HG03280 (cell line): Measurements from ENCODE around the gene CCNO.

Source experiments
- ATAC-seq: cut with Tn5 transposase; IDR thresholded peaks from one replicate; pipeline ENCODE4 v1.9.1; 2021; ENCODE audit warnings: mild to moderate bottlenecking, moderate library complexity; ENCODE audit not compliant: unreplicated experiment

Gene CCNO

DNA sequence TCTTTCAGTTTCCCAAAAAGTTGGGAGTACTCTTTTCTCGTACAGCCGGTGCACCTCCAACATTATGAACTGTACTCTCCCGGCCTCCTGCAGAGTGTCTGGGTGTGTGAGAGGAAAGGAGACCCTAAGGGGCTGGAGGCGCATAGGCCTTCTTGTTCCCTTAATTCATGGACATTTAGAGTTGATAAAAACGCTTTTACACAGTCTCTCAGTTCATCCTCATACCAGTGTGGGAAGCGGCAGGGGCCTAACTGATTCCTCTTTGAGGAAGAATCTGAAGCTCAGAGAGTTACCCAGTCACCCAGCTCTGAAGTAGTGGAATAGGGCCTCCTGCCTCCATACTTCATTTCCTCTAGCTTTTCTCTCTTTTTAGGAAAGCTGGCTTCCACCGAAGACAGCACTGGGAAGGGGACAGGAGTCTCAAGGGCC is 9.6 kb downstream of the CCNO start:
- no peak for ATAC-seq

- ATAC-seq, result no peak
Observed at GRCh38 chr5:55222985-55223811, 10.2 kb downstream of the CCNO start.

- ATAC-seq, result no peak
Observed at GRCh38 chr5:55222092-55222984, 11.1 kb downstream of the CCNO start.

DNA sequence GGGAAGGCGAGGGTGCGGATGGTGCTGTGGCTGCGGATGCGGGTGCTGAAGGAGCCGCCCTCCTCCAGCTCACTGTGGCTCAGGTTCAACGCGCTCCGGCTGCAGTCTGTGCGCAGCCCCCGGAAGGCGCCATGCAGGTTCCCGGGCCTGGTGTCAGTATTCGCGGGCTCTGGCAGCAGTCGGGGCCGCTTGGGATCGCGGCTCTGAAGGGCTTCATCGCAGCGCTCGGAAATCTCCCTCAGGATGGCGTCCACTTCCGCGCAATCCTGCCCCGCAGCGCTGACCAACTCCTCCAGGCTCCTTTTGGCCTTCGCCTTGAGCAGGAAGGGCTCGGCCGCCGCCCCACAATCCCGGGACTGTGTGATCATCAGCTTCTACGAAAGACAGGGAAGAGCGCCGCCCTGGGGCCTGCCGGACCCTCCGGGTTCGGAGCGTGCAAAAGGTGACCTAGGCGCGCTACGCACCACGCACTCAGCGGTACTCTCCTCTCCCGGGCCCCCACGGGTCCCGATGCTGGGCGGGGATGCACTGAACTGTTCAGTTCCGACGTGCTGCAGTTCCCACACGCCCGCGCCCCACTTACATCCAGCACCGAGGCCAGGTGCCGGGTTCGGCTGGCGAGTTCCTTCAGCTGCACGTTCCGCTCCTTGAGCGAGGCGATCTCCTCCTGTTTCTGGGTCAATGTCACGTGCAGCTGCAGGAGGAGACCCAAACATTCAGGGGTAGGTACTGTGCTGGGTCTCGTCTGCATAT is 12.8 kb downstream of the CCNO start:
- ATAC-seq, result no peak

- no peak for ATAC-seq
Observed at GRCh38 chr5:55219770-55220169, 13.6 kb downstream of the CCNO start.

DNA sequence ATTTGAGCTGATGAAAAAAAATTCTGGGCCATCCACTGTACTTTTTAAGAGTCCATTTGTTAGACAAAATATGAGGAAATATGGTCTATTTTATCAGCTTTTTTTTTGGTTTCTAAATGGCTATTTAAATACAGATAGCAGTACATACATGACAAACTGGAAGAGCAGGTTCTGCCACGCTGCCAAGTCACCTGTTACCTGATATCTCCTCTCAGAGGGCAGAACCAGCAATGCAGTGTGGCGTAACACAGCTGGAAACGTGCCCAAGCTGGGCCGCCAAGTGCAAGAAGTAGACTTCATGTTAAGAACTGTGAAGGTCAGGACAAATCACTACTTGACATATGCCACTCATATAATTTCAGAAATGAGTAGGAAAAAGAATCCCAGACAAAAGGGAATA is 14.4 kb downstream of the CCNO start:
- no peak for ATAC-seq

DNA sequence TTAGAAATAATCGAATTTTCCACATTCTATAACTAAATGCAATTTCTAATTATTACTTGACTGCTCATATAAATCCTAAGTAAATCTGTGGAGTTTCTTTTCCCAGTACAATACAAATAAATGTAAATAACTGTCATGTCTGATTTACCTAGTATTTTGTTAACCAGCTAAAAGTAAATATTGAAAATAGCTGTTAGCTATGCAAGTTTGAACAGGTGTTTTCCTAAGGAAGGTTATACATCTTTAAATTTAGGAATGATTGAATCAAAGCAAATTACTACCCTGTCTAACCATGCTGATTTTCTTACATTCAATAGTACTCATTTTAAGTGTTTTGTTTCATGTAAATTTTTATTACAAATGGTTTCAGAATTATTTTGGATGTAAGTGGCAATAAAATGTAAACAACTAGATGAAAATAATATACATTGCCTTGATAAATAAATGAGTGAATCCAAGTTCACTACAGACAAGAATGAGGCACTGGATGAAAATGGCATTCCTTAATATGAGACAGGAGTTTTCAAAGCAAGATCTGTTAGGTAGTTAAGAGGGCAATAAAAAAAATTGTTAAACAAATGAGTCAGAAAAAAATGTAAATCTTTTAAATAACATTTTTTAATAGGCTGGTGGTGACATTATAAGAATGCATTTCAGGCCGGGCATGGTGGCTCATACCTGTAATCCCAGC is 22.1 kb downstream of the CCNO start:
- no peak for ATAC-seq

- no peak for ATAC-seq
Observed at GRCh38 chr5:55205001-55205400, 28.4 kb downstream of the CCNO start.

GRCh38 chr5:55191165-55191564 is 42.2 kb downstream of the CCNO start:
- no peak for ATAC-seq

GRCh38 chr5:55188656-55189540 is 44.5 kb downstream of the CCNO start:
- no peak for ATAC-seq

DNA sequence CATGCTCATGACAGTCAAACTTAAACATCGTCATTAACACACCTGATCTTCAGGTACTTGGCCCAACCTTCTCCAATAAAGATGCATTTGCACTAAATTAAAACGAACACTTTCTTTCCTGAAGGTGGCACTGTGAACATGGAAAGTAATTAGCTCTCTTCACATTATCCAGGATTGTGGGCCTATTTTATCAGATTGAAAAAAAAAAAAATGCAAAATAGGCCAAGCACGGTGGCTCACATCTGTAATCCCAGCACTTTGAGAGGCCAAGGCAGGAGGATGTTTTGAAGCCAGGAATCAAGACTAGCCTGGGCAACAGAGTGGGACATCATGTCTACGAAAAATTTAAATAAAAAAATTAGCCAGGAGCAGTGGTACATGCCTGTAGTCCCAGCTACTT is 46.0 kb downstream of the CCNO start:
- ATAC-seq, result no peak
